Right renal pelvis (tissue), 4 donors: ENCODE data around the gene ATP9B. TPM values are rescaled to one million over a fixed set of nuclear protein-coding genes. Genes with fewer than 3 reads are reported as not detected.

Experiments
- DNase-seq, 4 donors: peaks; one replicate each; pipeline ENCODE4 v3.0.0-alpha.2; 2013; ENCODE audit warnings: low read depth in 4 of 4, low spot score in 3 of 4, missing footprints in 1 of 4
- polyA plus RNA-seq, 4 donors: library from polyadenylated mRNA; unstranded; fragments of 120-200 nt; gene quantifications; one replicate each; pipeline ENCODE4 v1.2.1, GENCODE V29; 2013; ENCODE audit not compliant: insufficient read length in 4 of 4

Gene ATP9B
- polyA plus RNA-seq, 4 donors = 29.0 to 39.0 (median 31.5) TPM

DNA sequence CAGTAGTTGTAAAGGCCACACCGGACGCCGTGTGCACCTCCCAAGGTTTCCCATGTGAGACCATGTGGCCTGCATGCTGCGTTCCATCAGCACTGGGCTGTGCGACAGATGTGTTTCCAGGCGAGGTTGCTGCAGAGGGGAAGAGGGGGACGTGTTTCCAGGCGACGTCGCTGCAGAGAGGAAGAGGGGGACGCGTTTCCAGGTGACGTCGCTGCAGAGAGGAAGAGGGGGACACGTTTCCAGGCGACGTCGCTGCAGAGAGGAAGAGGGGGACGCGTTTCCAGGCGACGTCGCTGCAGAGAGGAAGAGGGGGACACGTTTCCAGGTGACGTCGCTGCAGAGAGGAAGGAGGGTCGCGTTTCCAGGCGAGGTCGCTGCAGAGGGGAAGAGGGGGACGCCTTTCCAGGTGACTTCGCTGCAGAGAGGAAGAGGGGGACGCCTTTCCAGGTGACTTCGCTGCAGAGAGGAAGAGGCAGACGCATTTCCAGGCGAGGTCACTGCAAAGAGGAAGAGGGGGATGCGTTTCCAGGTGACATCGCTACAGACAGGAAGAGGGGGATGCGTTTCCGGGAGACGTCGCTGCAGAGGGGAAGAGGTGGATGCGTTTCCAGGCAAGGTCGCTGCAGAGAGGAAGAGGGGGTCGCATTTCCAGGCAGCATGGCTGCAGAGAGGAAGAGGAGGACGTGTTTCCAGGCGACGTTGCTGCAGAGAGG, 351.0 kb downstream of the ATP9B start:
- no peak for DNase-seq

- no peak for DNase-seq
These were observed 352.2 kb downstream of the ATP9B start for GRCh38 chr18:79421275-79421857.

DNA sequence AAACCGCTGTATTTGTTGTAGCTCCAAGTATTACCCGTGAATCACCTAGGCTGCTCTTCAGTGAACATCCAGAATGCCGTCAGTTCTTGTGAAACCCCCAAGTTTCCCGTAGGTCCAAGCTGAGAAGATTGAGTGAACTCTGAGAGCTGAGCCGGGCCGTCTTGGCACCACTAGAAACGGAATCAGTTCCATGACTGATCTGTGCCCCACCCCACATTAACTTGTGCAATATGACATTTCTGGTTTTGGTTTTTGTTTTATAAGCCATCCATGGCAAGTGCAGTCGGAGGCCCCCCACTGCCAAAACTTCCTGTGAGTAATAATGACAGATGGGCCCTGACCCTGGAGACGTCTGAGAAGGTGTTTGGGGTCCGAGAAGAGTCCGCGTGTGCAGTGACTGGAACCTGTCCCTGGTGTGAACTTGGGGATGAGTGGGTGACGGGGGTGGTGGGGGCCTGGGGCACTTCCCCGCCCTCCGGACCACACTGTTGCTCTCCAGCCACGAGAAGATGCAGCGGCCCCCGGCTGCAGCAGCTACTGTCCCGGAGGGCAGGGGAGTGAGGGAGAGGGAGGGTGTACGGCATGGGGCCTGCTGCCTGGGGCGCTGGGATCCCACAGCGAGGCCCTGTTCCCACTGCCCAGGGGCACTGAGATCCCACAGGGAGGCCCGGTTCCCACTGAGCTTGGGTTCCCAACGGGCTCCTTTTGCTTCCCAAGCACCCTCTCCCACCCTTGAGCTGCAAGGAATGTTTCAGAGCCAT, 353.0 kb downstream of the ATP9B start:
- no peak for DNase-seq

GRCh38 chr18:79422783-79423165, 353.6 kb downstream of the ATP9B start:
- DNase-seq = no peak

DNA sequence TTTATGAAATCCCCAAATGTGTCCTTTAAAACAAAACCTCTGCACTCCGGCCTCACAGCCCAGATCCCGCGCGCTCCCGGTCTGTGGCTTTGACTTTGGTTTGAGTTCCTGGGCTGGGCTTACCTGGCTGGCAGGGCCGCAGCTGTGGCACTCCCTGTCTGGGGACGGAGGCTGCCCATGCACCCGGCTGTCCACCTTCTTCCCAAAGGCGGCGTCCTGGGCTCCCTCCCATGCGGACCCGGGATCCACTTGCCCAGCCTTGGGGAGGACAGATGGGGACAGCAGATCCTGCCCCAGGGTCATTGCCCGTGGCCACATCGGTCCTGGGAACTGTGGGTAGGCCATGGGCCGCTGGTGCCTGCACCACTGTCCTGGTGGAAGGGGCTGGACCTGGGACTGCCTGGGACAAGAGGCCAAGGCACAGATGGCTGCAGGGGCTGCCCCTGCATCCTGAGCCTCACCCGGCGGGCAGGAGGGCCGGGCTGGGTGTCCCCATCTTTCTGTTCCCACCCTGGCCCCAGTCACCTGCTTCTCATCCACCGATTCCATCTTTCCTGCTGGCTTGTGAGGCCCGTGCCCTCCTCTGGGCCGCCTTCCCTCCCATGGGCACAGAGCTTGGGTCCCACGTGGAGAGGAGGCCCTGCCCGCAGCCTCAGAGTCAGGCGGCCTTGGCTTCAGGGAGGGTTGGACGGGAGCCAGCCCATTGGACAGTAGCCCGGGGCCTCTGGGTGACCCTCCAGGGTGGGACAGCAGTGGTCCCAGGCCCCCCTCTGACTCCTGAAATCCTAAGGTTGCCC, 354.2 kb downstream of the ATP9B start:
- no peak for DNase-seq

GRCh38 chr18:79424008-79424565, 354.9 kb downstream of the ATP9B start:
- DNase-seq = no peak

GRCh38 chr18:79424880-79425568, 355.8 kb downstream of the ATP9B start:
- no peak for DNase-seq

DNA sequence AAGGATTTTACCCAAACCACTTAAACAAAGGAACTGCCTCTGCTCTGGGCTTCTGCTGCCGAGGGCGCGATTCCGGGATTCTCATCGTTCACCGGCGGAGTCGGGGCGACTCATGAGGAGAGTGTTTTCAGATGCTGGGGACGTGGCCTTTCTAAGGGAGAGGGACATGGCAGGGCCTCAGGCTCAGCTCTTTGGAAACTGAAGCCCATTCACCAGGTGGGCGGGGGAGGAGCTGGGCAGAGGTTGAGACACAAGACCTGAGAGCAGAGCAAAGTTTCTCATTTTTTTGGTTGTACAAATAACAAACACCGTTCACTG, 356.3 kb downstream of the ATP9B start:
- no peak for DNase-seq

GRCh38 chr18:79426376-79427300, 357.4 kb downstream of the ATP9B start:
- DNase-seq = no peak

GRCh38 chr18:79427368-79428225, 358.4 kb downstream of the ATP9B start:
- no peak for DNase-seq

Other genes starting within 250 kb of the ATP9B start
- gene SALL3, start 89.6 kb upstream of the ATP9B start, polyA plus RNA-seq = 10 to 100 TPM; 10.6 to 11.6 (median 11.5) TPM